Endothelial cell of umbilical vein (primary cell): ENCODE results near the gene TRRAP. TPM values are rescaled to one million over a fixed set of nuclear protein-coding genes. Genes with fewer than 3 reads are reported as not detected.

ENCODE experiments used
- BruUV-seq: library from RNA; stranded (reverse); fragments of 400-500 nt; replicated peaks from 2 replicates; lab custom pipeline; 2021; lab: Mats Ljungman, UMichigan
- CTCF ChIA-PET: fragments of 300-600, 350-600 bp; sonication (Branson Sonifier 250); formaldehyde crosslinking; loops from one replicate; lab custom pipeline; 2021; ENCODE audit warnings: antibody characterized with exemption, inconsistent platforms; lab: Charles Lee
- POLR2A ChIA-PET: fragments of 300-600, 350-600 bp; sonication (Branson Sonifier 250); formaldehyde crosslinking; loops from one replicate; lab custom pipeline; 2021; ENCODE audit warnings: antibody characterized with exemption, inconsistent platforms; lab: Charles Lee
- DNase-seq: peaks from one replicate; pipeline ENCODE4 v3.0.0-alpha.2; 2011; ENCODE audit warnings: low read depth, low spot score
- FAIRE-seq: peaks from 2 replicates; lab custom pipeline; 2011; peaks lifted over from hg19 to GRCh38; lab: Jason Lieb, UNC
- H2AFZ ChIP-seq: 2 replicates; pipeline ENCODE4 v1.6.0; 2012; ENCODE audit warnings: low read depth, low read length, control low read depth, inconsistent platforms
- H3K27ac ChIP-seq: 2 replicates; pipeline ENCODE4 v1.5.1; 2011; ENCODE audit warnings: low read depth, mild to moderate bottlenecking, control low read depth, low read length, moderate library complexity; ENCODE audit not compliant: insufficient read depth
- H3K27me3 ChIP-seq, 2 experiments: 2 replicates each; pipeline versions ENCODE4 v1.6.0 to v1.6.1; 2011; ENCODE audit warnings: low read length in 2 of 2, mixed read lengths in 1 of 2; ENCODE audit not compliant: control insufficient read depth in 2 of 2, insufficient read depth in 2 of 2
- H3K36me3 ChIP-seq, 2 experiments: 2 replicates in 1 of 2; 3 replicates in 1 of 2; pipeline ENCODE4 v1.5.1; 2011; ENCODE audit warnings: low read length in 2 of 2, mild to moderate bottlenecking in 1 of 2, moderate library complexity in 1 of 2; ENCODE audit not compliant: control insufficient read depth in 2 of 2, insufficient read depth in 2 of 2; ENCODE audit errors: extremely low read depth in 1 of 2
- H3K4me1 ChIP-seq: 3 replicates; pipeline ENCODE4 v1.5.1; 2011; ENCODE audit warnings: mild to moderate bottlenecking, low read length; ENCODE audit not compliant: control insufficient read depth, insufficient read depth; ENCODE audit errors: extremely low read depth
- H3K4me2 ChIP-seq: 2 replicates; pipeline ENCODE4 v1.6.1; 2011; ENCODE audit warnings: low read length, control low read depth, mixed read lengths; ENCODE audit not compliant: insufficient read depth
- H3K4me3 ChIP-seq, 3 experiments: fragments of 200-600 bp in 1 of 3; sonication (generic), shearing (Covaris generic) in 1 of 3; replicated peaks in 1 of 3; 2 replicates each; pipeline ENCODE4 v1.5.1; 2011 to 2016; ENCODE audit warnings: control low read depth in 3 of 3, low read length in 3 of 3, mild to moderate bottlenecking in 2 of 3, inconsistent platforms in 1 of 3, low read depth in 1 of 3, moderate library complexity in 1 of 3; ENCODE audit not compliant: insufficient read depth in 1 of 3
- H3K79me2 ChIP-seq: 2 replicates; pipeline ENCODE4 v1.6.0; 2012; ENCODE audit warnings: low read length, inconsistent platforms; ENCODE audit not compliant: control insufficient read depth, insufficient read depth
- H3K9ac ChIP-seq: replicated peaks from 2 replicates; pipeline ENCODE3; 2011; ENCODE audit warnings: low read length, control low read depth; ENCODE audit not compliant: insufficient read depth; ENCODE audit errors: extremely low read depth
- H3K9me1 ChIP-seq: replicated peaks from 3 replicates; pipeline ENCODE4 v1.6.0; 2011; ENCODE audit warnings: mild to moderate bottlenecking, low read length; ENCODE audit not compliant: control insufficient read depth, insufficient read depth; ENCODE audit errors: extremely low read depth
- H3K9me3 ChIP-seq: replicated peaks from 2 replicates; pipeline ENCODE4 v1.5.1; 2012; ENCODE audit warnings: low read length, inconsistent platforms; ENCODE audit not compliant: control insufficient read depth, insufficient read depth
- H4K20me1 ChIP-seq: replicated peaks from 2 replicates; pipeline ENCODE3; 2011; ENCODE audit warnings: mild to moderate bottlenecking, low read length; ENCODE audit not compliant: control insufficient read depth, insufficient read depth; ENCODE audit errors: extremely low read depth
- EZH2 ChIP-seq: IDR thresholded peaks from 2 replicates; pipeline ENCODE4 v1.6.1; 2012; ENCODE audit warnings: borderline replicate concordance, low read depth, mild to moderate bottlenecking, moderate library complexity, low read length, inconsistent platforms; ENCODE audit not compliant: severe bottlenecking
- FOS ChIP-seq: IDR thresholded peaks from 2 replicates; pipeline ENCODE4 v1.6.1; 2011; ENCODE audit warnings: mild to moderate bottlenecking, low read length, moderate library complexity, borderline replicate concordance; ENCODE audit not compliant: insufficient read depth
- GATA2 ChIP-seq: IDR thresholded peaks from 2 replicates; pipeline ENCODE4 v1.7.0; 2011; ENCODE audit warnings: low read depth, mild to moderate bottlenecking, moderate library complexity, mixed read lengths, low read length; ENCODE audit not compliant: insufficient read length, insufficient read depth
- JUN ChIP-seq: IDR thresholded peaks from 2 replicates; pipeline ENCODE4 v1.6.1; 2011; ENCODE audit warnings: borderline replicate concordance, low read depth; ENCODE audit not compliant: insufficient read length, insufficient read depth
- MYC ChIP-seq: IDR thresholded peaks from one replicate; pipeline ENCODE4 v1.6.1; 2011; ENCODE audit warnings: mild to moderate bottlenecking, low read depth, low read length
- POLR2A ChIP-seq: IDR thresholded peaks from 2 replicates; pipeline ENCODE4 v1.6.1; 2012; ENCODE audit warnings: low read depth, mild to moderate bottlenecking, control low read depth, low read length
- POLR2AphosphoS5 ChIP-seq: IDR thresholded peaks from 2 replicates; pipeline ENCODE4 v1.6.1; 2012; ENCODE audit warnings: low read depth, mild to moderate bottlenecking, control low read depth, low read length, moderate library complexity; ENCODE audit not compliant: insufficient read depth
- dilution Hi-C: fragments of 300-500 bp; cut with MboI; formaldehyde crosslinking; loops from one replicate; pipeline ENCODE4 v1.15.0; 2019; ENCODE audit warnings: low sequenced_read_pairs; ENCODE audit not compliant: extremely low pct_ligation_motif_present
- intact Hi-C: fragments of 100-400 bp; cut with micrococcal nuclease; formaldehyde crosslinking; loops from one replicate; pipeline ENCODE4 v1.10.0; 2022
- polyA plus RNA-seq, 4 experiments: library from polyadenylated mRNA; depleted of rRNA in 3 of 4; stranded (reverse) in 3 of 4; unstranded in 1 of 4; fragments of >200 nt; gene quantifications; 2 replicates each; pipeline versions ENCODE4 v1.2.1 to v1.2.3, GENCODE V29; 2011 to 2012; ENCODE audit warnings: missing spikeins in 1 of 4
- total RNA-seq: library from RNA; stranded (reverse); gene quantifications from 2 replicates; pipeline ENCODE4 v1.2.3, GENCODE V29; 2021
- TF ChIP-seq, protein P1 (sequence below), 2 donors: IDR thresholded peaks; 1 replicate in 1 of 2; 2 replicates in 1 of 2; pipeline ENCODE4 v1.5.1; 2011; ENCODE audit warnings: low read length in 2 of 2, mild to moderate bottlenecking in 2 of 2, moderate library complexity in 2 of 2, control low read depth in 1 of 2, inconsistent platforms in 1 of 2, low read depth in 1 of 2; ENCODE audit not compliant: insufficient read depth in 1 of 2; ENCODE audit errors: extremely low read depth in 1 of 2
- TF ChIP-seq, protein P2 (sequence below): IDR thresholded peaks from 2 replicates; pipeline ENCODE4 v1.6.1; 2011; ENCODE audit not compliant: insufficient read depth, insufficient read length

The TRRAP gene
- total and polyA plus RNA-seq, 2 donors (not counting 3 experiments of a cell fraction or from before 2014, with no cell fraction given), result 21.8 to 45.8 TPM

DNA sequence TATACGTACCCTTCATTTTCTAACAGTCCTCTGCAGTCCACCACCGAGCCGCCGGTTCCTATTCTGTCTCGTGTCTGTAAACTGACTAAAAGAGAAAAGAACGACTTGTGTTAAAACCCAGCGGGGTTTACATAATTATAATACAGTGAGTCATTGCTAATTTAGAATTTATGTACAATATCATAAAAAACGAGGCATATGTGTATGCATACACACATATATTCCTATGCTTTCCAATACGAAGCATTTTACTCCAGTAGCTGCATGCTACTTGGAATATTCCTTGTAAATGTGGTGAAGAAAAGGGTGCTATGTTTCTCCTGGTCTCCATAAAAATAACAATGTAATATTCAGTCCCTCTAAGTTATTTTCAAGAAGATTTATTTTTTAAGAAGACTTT is 176.4 kb downstream of the TRRAP start:
- DNase-seq, result no peak
- intact Hi-C loops, result no loop called here
- FAIRE-seq, result no peak
- no peaks in the 10 kb centered on the region for H3K9me1 ChIP-seq
- H3K4me2 ChIP-seq, result no peak overlapping the region
- H4K20me1 ChIP-seq, result no peaks in the 10 kb centered on the region
- no peaks in the 10 kb centered on the region for H3K79me2 ChIP-seq
- peaks cover 14% of the 10 kb centered on the region for H3K4me1 ChIP-seq
- no peak for TF ChIP-seq MYC
- TF ChIP-seq EZH2, result no peak
- TF ChIP-seq, protein P1, sequence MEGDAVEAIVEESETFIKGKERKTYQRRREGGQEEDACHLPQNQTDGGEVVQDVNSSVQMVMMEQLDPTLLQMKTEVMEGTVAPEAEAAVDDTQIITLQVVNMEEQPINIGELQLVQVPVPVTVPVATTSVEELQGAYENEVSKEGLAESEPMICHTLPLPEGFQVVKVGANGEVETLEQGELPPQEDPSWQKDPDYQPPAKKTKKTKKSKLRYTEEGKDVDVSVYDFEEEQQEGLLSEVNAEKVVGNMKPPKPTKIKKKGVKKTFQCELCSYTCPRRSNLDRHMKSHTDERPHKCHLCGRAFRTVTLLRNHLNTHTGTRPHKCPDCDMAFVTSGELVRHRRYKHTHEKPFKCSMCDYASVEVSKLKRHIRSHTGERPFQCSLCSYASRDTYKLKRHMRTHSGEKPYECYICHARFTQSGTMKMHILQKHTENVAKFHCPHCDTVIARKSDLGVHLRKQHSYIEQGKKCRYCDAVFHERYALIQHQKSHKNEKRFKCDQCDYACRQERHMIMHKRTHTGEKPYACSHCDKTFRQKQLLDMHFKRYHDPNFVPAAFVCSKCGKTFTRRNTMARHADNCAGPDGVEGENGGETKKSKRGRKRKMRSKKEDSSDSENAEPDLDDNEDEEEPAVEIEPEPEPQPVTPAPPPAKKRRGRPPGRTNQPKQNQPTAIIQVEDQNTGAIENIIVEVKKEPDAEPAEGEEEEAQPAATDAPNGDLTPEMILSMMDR (IDR thresholded peaks at IDR 0.05; ENCODE audit: extremely low read depth in 1 of 2, insufficient read depth in 1 of 2, low read depth in 1 of 2, low read length in 2 of 2), result no peak
- TF ChIP-seq FOS, result no peak
- TF ChIP-seq JUN, result no peak
- no peak for TF ChIP-seq GATA2
- TF ChIP-seq POLR2A, result no peak
- TF ChIP-seq, protein P2, sequence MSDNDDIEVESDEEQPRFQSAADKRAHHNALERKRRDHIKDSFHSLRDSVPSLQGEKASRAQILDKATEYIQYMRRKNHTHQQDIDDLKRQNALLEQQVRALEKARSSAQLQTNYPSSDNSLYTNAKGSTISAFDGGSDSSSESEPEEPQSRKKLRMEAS, result no peak
- no peak for TF ChIP-seq POLR2AphosphoS5
- no peak overlapping the region for H3K9ac ChIP-seq
- no peak overlapping the region for H2AFZ ChIP-seq
- no peak overlapping the region for H3K4me3 ChIP-seq
- H3K36me3 ChIP-seq, result peaks cover 0 to 16% of the 10 kb centered on the region in 2 experiments
- CTCF ChIA-PET, result no interaction called here
- no peaks in the 10 kb centered on the region for H3K9me3 ChIP-seq
- H3K27me3 ChIP-seq, result no peaks in the 10 kb centered on the region
- no TSS peak for BruUV-seq
- H3K27ac ChIP-seq, result no peak overlapping the region
- dilution Hi-C loops, result no loop called here
- POLR2A ChIA-PET, result interaction anchor here (1.2 kb wide), 1 partner anchor 150 kb away, joined by 4 read pairs; no protein-coding TSS in a partner anchor
